Endometrial microvascular endothelial cells (primary cell): Measurements from ENCODE around the gene AGL. TPM values are rescaled to one million over a fixed set of nuclear protein-coding genes. Genes with fewer than 3 reads are reported as not detected.
"Not testable (repeated sequence)": the region's sequence is repeated elsewhere in the genome, so short reads cannot be mapped to it uniquely, and the experiment has no call there.

Experiments
- in situ Hi-C: cut with HindIII; loops from 2 replicates; pipeline ENCODE4 v1.10.0; 2017; ENCODE audit warnings: low sequenced_read_pairs, low pct_unique_long_range_greater_than_20kb; ENCODE audit errors: inconsistent ontology term
- total RNA-seq: library from RNA; depleted of rRNA; stranded (reverse); fragments of >200 nt; gene quantifications from one replicate; pipeline ENCODE4 v1.2.3, GENCODE V29; 2015; ENCODE audit errors: inconsistent ontology term

AGL gene
- total RNA-seq: 10.8 TPM

DNA sequence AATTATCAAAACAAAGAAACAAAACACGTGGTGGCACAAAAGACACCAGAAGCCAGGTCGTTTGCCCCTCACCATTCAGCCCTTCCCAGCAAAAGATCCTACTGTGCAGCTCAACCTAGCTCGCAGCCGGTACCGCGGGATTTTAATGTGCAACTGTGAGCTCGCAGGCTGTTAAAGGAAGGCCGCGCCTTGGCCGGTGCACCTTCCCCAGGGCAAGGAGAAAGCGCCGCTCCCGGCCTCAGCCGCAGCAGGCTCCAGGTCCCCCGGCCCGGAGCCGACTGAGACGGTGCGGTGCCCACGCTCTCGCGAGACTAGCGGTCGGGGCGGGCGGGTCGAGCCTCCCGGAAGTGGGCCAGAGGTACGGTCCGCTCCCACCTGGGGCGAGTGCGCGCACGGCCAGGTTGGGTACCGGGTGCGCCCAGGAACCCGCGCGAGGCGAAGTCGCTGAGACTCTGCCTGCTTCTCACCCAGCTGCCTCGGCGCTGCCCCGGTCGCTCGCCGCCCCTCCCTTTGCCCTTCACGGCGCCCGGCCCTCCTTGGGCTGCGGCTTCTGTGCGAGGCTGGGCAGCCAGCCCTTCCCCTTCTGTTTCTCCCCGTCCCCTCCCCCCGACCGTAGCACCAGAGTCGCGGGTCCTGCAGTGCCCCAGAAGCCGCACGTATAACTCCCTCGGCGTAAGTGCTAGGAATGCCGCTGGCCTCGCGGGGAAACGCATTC, at the start of gene AGL:
Gene AGL, plus strand, starts transcription at position 618 of the 715 bp plus-strand sequence. CDS start 682 bp downstream, outside the sequence.
- in situ Hi-C loops: no loop called here

DNA sequence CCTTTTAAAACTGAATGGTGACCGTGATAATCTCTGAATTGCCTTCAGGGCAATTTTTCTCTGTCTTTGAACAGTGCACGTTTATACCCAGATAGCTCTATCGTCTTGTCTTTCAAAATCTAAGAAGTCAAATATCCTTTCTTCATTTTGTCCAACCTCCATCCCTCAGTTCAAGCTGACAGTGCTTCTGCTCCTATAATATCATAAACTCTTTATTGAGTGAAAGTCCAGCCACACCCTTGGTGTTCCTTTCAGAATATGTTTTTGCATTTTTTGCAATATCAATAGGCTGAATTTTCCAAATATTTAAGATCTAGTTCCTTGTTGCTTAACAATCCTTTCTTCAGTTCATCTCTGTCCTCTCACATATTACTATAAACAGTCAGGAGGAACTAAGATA, 48.6 kb upstream of the AGL start:
- in situ Hi-C loops: no loop called here

DNA sequence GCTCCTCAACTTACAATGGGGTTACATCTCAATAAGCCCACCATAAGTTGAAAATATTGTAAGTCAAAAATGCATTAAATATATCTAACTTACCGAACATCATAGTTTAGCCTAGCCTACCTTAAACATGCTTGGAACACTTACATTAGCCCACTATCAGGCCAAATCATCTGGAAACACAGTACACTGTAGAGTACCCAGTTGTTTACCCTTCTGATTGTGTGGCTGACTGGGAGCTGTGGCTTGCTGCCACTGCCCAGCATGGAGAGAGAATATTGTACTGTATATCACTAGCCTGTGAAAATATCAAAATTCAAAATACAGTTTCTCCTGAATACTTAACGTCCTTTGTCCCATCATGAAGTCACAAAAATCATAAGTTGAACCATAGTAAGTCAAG, 43.3 kb upstream of the AGL start:
- in situ Hi-C loops: no loop called here

DNA sequence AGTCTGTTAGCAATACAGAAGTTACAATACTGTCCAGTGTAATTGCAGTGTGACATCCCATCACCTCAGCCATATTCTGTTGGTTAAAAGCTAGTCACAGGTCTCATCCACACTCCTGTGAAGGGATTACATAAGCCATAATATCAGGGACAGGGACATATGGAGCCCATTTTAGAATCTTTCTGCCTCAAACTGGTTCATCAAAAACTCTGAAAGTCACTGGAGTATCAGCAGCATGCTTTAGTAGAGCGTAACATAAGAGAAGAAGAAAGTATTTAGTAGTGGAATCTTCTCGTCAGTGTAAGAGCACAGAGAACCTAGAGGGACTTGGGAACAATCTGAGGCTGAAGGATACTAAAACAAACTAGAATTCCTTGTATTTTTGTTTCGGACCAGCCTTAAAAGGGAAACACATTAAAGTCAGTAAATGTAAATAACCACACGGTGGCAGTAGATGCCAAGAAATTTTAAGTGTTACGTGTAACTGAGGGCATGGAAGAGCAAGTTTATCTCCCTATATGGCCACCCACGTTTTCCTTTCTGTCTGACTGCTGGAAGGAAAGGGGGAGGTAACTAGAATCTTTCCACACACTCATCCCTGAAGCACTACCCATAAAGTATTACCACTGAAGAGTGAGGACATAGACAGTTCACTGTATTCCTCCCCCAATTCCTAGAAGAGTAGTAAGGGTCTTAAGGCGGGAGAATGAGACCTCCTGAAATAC, 41.6 kb upstream of the AGL start:
- in situ Hi-C loops: no loop called here

DNA sequence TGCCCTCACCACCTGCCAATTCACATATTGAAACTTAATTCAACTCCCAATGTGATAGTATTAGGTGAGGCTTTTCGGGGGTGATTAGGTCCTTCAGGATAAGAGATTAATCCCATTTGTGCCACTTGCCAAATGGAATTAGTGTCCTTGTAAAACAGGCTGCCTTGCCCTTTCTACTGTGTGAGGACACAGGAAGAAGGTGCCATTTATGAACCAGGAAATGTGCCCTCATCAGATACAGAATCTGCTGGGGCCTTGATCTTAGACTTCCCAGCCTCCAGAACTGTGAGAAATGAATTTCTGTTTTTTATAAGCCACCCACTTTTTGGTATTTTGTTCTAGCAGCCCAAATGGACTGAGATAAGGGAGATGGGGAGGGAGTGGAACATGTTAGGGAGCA, 39.1 kb upstream of the AGL start:
- in situ Hi-C loops: no loop called here

DNA sequence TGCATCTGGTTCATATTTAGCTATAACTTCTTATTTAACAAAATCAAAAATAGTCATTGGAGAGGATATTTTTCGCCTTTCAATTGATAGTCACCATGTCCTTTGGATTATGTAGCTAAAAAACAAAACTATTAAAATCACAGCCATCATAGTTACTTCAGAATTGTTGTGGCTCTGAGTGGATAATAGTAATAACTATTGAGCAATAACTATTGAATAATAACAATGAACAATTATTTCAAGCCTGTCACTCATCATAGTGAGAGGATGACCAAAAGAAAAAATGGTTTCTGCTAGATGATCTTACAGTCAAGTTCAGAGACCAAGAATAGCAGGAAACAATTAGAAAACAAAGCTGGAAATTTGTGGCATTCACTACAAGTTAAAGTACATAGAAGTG, 38.4 kb upstream of the AGL start:
- in situ Hi-C loops: no loop called here

DNA sequence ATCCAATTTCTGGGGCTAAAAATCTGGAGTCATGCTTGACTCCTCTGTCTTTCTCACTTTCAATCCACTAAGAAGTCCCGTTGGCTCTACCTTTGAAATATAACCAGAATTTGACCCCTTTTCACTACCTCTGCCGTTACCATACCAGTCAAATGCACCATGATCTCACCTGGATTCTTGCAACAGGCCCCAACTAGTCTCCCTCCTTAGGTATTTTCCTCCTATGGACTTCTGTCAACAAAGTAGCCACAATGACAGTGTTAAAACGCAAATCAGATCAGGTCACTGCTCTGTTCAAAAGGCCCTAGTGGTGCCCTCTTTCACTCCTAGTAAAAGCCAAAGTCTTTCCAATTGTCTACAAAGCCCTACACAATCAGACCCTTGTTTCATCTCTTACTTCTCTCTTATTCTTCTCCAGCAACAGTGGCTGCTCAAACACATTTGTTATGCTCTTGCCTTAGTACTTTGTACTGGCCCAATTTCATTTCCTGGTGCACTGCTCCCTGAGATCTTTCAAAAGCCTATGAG, 35.7 kb upstream of the AGL start:
- in situ Hi-C loops: no loop called here

DNA sequence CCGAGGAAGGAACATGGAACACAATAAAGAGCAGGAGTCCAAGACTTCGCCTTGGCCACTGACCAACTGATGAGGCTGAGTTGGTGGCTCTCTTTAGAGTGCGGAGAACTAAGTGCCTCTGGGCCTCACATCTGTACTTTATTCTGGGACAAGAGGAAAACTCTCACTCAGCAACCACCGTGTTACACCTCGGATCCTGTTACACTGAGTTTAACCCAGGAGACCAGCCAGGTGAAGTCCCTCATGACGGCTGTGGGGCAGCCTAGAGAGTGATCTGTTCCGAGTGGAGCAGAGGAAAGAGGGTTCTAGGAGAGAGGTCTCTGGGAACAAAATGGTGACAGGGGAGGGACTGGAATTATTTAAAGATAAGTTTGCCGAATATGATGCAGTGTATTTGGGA, 33.5 kb upstream of the AGL start:
- in situ Hi-C loops: no loop called here

DNA sequence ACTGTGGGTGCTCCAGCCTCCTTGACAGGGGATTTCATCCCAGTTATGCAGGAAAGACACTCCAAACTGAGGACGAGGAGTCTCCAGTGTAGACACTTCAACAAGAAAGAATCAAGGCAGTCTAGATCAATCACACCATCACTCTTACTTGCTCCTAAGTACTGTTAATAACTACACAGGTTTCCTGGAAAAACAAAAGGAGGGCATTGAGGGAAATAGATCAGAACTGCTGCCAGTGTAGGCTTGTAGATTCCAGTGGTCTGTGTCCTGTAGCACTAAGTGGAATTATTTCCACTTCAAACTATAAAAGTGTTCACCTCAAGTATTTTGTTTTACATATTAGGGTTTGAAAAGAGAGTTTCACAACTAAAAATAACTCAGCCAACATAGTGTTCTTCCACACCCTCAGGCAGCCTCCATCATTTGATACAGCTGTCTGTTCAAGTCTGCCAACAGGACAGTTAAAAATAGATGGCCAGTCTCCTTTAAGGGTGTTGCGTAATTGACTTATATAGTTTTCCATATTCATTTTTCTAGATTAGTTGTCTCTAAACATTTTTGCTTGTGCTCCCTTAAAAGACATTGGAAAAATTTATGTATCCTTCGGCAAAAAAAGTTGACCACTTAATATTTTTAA, 32.0 kb upstream of the AGL start:
- in situ Hi-C loops: no loop called here

DNA sequence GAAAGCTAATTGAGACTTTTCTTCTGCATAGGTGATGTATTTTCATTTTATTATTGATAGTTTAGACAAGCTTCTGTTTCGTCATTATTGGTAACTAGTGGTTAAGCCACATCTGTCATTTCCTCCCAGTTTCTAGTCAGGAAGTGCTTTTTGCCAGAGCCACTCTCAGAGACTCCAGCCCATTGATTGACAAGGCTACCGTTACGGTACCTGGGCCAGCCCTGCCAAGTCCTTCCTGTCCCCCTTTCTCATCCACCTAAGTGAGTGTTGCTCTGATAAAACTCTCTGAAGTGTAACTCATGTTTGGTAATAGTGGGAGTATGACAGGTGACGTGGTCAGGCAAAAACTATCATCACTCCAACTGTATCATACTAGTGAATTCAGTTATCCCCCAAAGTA, 29.6 kb upstream of the AGL start:
- in situ Hi-C loops: no loop called here

DNA sequence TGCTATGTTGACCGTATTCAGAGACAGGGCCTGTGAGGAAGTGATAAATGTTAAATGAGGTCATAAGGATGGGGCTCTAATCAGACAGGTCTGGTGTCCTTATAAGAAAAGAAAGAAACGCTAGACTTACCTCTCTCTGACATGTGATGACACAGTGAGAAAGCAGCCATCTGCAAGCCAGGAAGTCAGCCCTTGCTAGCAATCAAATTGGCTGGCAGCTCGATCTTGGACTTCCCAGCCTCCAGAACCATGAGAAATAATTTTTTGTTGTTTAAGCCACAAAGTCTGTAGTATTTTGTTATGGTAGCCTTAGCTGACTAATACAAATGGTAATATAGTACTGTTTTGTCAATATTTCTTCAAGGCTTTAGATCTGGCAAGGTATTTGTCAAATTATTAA, 25.1 kb upstream of the AGL start:
- in situ Hi-C loops: no loop called here

DNA sequence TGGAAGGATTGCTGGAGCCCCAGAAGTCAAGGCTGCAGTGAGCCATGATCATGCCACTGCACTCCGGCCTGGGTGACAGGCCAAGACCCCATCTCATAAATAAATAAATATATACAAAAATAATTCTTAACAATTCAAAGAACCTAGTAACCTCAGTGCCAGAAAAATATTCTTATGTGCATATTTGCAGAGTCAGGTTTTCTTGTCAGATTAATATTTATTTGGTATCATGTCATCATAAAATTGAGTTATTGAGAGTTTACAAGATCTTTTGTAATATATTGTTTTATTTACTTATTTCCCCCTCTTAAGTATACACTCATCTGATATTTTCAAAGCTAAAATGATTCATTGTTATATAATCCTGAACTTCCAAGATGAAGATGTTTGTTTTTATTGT, 24.5 kb upstream of the AGL start:
- in situ Hi-C loops: no loop called here

DNA sequence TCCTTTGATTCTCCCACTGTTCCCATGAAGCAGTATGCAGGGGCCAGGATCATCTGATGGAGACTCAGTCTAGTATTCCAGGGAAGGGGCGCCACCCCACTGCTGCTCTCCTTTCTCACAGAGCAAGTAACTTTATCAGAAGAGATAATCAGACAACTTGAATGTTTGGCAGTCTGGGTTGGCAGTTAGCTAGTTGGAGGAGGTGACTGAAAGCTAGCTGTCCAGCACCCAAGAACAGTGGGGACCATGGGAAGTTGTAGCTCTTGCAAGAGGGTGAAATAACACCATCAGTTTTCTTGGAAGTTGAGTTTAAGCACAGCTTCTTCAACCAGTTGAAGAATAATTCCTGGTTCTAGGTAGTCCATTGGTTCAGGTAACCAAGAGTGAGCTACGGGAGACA, 22.2 kb upstream of the AGL start:
- in situ Hi-C loops: no loop called here

DNA sequence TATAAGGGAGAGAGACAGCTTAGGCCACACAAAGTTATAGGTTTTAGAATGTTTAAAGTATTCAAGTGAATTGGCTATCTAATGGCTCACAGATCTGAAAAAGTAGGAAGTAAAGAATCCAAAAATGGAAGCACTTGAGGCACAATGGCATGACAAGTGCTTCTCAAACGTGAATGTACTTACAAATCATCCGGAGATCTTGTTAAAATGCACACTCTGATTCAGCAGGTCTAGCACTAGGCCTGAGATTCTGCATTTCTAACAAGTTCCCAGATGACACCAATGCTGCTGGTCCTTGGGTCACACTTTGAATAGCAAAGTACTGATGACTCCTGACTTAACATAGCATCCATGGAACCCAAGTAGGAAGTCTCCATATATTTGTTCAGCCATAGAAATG, 20.9 kb upstream of the AGL start:
- in situ Hi-C loops: no loop called here

DNA sequence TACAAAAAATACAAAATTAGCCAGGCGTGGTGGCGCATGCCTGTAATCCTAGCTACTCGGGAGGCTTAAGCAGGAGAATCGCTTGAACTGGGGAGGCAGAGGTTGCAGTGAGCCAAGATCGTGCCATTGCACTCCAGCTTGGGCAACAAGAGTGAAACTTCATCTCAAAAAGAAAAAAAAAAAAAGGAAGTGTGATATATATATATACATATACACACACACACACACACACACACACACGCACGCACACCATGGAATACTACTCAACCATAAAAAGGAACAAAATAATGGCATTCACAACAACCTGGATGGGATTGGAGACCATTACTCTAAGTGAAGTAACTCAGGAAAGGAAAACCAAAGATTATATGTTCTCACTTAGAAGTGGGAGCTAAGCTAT, 16.2 kb upstream of the AGL start:
- in situ Hi-C loops: not testable (repeated sequence)

DNA sequence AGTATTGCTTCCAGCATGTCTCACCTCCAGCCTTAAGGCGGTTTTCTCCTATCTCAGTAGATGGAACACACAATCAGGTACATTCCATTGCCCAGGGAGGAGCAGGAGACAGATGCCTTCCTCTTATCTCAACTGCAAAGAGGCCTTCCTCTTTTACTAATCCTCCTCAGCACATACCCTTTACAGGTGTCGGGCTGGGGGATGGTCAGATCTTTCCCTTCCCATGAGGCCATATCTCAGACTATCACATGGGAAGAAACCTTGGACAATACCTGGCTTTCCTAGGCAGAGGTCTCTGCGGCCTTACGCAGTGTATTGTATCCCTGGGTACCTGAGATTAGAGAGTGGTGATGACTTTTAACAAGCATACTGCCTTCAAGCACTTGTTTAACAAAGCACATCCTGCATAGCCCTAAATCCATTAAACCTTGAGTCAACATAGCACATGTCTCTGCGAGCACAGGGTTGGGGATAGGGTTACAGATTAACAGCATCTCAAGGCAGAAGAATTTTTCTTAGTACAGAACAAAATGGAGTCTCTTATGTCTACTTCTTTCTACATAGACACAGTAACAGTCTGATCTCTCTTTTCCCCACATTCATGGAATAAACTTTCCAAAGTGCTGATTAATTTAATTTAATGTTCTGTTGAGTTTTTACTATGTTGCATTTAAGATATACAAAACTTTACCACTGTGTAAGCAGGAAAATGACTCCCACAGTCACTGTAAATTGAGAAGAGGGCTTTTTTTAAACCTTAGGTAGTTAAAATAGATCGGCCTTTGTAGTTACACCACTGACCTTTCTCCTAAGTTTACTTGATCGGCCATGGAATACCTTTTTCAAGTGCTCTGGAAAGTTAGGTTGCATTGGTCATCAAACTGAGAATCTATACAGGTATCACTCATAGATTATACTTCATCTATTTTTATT, 13.7 kb upstream of the AGL start:
- in situ Hi-C loops: not testable (repeated sequence)

DNA sequence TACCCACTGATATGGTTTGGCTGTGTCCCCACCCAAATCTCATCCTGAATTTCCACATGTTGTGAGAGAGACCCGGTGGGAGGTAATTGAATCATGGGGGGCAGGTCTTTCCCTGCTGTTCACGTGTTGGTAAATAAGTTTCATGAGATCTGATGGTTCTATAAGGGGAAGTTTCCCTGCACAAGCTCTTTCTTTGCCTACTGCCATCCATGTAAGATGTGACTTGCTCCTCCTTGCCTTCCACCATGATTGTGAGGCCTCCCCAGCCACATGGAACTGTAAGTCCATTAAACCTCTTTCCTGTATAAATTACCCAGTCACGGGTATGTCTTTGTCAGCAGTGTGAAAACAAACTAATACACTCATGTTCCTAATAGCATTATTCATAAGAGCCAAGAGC, 9.8 kb upstream of the AGL start:
- in situ Hi-C loops: not testable (repeated sequence)

DNA sequence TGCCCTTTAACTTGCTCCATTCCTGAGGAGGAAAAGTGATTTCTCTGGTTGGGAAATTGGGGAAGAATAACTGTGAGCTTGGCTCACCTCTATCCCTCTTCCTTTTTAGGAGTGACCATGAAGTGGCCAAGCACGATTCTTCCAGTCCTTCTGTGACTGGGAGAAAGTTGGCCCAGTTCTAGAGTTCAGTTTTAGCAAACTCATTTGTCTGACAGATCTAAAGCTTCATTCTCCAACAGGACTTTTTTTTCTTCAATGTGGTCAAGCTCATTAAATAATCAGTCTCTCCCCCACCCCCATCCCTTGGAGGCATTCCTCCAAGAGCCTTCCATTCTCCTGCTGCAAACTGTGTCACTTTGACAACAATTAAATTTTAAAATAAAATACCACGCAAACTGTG, 6.4 kb upstream of the AGL start:
- in situ Hi-C loops: no loop called here

DNA sequence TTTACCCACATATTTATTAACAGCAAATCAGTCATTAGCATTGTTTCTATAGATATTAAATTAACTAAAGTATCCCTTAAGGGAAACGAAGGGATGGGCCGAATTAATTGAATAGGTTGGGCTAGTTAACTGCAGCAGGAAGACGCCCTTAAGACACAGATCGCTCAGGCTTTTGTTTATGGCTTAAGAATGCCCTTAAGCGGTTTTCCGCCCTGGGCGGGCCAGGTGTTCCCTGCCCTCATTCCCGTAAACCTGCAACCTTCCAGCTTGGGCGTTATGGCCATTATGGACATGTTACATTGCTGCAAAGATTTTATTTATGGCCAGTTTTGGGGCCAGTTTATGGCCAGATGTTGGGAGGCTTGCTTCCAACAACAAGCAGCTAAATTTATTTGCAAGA, 5.0 kb upstream of the AGL start:
- in situ Hi-C loops: not testable (repeated sequence)
